NCI-H526 treated with DMSO at 0.1 percent for 48 hours (cell line): ENCODE results near the gene PFKL.
"Not testable (repeated sequence)": the region's sequence is repeated elsewhere in the genome, so short reads cannot be mapped to it uniquely, and the experiment has no call there.

Source experiments
- DNase-seq: peaks from one replicate; lab custom pipeline; 2025; lab: John Stamatoyannopoulos, UW

Gene PFKL

GRCh38 chr21:44295163-44295573, 4.7 kb upstream of the PFKL start:
- no peak for DNase-seq

- DNase-seq, result no peak
Measured at GRCh38 chr21:44295646-44296045, 4.2 kb upstream of the PFKL start.

- DNase-seq, result no peak
Measured at GRCh38 chr21:44296103-44296519, 3.7 kb upstream of the PFKL start.

- no peak for DNase-seq
Measured at GRCh38 chr21:44296916-44297315, 2.9 kb upstream of the PFKL start.

DNA sequence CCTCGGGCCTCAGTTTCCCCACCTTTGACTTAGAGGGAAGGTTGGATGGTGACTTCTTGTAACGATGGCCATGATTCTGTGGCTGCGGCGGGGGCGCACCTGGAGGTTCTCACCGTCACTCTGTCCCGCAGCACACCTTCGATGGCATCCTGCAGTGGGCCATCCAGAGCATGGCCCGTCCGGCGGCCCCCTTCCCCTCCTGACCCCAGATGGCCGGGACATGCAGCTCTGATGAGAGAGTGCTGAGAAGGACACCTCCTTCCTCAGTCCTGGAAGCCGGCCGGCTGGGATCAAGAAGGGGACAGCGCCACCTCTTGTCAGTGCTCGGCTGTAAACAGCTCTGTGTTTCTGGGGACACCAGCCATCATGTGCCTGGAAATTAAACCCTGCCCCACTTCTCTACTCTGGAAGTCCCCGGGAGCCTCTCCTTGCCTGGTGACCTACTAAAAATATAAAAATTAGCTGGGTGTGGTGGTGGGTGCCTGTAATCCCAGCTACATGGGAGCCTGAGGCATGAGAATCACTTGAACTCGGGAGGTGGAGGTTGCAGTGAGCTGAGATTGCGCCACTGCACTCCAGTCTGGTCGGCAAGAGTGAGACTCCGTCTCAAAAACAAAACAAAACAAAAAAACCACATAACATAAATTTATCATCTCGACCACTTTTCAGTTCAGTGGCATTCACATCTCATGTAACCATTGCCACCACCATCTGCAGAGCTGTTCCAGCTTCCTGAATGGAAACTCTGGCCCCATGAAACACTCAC, 2.1 kb upstream of the PFKL start:
- peak; percentile 43 for DNase-seq

GRCh38 chr21:44298301-44298700, 1.6 kb upstream of the PFKL start:
- no peak for DNase-seq

- DNase-seq, result no peak
Measured at GRCh38 chr21:44299085-44299457, 782 bp upstream of the PFKL start.

DNA sequence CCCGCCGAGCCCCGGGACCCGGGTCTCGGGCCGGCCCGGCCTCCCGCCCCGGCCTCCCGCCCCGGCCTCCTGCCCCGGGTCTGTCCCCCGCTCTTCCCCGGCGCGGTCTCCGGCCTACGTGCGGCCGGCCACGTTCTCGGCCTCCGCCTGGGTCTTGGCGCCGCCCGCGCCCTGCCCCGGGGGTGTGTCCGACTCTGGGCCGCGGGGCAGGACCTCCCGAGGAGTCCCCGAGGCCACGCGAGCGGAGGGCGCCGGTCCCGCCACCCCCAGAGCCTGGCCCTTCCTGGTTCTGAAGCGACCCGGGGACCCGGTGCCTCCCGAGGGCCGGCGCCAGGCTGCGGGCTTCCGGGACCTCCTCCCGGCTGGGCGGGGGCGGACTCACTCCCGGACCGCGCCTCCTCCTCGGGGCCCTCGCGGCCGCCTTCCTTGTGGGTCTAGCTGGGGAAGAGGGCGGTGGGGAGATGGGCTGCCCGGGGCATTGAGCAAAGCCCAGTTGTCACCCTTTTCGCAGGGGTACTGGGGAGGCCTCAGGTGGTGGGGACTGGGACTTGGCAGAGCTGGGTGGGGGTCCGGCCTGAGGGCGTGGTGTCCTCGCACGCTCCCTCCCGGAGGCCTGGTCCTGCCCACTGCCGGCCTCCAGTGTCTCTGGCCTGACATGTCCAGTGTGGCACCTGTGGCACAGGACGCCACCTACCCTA, 558 bp downstream of the PFKL start:
- DNase-seq, result no peak

GRCh38 chr21:44301141-44301540, 1.3 kb downstream of the PFKL start:
- no peak for DNase-seq

DNA sequence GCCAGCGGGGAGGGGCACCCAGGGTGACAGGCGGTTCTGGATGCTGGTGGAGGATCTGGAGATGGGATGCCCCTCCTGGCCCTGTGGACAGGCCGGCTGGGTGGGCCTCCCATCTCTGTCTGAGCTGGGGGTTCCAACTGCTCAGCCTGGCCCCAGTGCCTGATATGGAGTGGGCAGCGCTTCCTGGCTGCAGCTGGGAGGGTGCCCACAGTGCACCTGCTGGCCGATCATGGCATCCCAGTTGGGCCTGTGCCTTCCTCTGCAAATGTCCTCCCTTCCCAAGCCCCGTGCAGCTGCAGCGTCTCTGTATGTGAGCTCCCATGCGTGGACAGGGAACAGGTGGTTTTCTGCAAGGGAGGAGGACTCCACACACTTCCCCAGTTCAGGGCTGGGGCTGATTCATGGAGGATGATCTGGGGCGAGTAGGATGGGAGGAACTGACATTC, 2.1 kb downstream of the PFKL start:
- DNase-seq, result no peak

- DNase-seq, result not testable (repeated sequence)
Measured at GRCh38 chr21:44302573-44303401, 2.9 kb downstream of the PFKL start.

DNA sequence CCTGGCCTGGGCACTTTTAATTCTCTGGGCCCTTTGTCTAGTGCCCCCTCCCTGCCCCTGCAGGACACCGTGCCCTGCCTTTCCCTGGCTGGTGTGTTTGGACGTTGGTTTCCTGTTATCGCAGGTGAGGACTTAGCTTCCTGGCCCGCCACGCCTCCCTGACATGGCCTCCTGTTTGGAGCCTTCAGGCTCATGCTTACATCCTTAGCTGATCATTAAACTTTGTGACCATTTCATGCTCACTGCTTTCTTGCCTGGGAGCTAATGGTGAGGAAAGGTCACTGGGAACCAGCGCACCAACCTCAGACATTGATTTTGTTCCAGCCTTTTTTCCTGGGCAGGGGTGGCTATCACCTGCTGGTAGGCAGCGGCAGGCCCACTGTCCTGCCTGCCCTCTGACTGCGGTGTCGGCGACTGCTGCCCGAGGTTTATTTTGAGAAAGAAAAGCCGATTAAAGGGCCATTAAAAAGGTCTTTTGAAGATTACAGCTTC, 3.7 kb downstream of the PFKL start:
- no peak for DNase-seq

DNA sequence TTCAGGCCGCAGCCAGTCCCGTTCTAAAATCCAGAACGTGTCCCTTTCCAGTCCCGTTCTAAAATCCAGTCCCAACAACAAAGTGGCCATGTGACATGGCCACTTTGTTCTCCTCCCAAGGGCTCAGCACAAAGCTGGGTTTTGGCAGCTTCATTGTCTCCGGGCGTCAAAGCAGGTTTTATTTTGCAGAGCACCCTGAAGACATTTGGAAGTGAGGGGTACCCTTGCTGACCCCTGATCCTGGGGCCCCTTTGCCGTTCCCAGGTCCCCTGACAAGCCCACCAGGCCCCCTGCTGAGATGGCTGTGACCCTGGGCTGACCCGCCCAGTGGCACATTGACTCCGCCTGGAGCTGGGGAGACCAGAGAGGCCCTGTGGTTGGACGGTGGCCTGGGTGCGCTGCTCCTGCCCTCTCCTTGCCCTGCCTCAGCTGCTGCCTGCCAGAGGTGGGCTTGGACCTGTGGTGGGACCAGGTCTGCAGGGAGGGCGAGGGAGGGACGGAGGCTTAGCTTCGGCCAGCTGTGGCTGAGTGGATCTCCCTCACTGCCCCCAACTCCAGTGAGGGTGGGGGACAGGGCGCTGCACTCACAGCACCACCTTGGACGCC, 4.3 kb downstream of the PFKL start:
- no peak for DNase-seq

DNA sequence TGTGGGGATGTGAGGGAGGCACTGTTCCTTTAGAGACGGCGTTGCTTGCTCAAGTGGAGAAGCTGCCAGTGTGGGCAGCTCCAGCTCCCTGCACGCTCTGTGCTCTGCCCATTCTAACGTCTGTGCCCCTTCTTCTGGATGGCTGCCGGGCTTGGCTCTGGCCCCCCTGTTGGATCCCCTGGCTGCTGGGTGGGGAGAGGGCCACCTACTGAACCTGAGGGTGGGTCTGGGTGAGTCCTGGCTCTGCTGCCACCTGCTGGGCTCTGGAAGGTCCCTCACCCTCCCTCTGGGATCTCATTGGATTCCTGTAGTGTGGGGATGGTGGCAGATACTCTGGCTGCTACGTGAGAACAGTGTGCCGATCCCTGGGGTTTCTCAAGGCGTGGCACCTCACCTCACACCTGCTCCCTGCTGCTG, 5.0 kb downstream of the PFKL start:
- no peak for DNase-seq

DNA sequence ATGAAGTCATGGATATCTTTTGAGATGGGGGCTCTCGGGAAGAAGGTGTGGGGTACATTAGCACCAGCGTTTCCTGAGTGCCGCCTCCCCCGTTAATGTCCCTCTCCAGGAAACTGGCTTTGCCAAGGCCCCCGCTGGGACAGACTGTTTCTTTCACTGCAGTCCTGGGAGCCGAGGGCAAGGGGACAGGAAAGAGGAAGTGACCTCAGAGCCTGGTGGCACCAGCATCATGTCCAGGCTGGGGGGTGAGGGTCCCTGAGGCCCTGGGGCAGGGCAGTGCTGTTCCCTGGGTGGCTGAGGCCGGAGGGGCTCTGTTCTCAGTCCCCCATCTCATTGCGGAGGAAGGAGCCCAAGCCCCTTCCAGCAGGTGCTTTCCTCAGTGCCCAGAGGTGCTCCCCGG, 5.8 kb downstream of the PFKL start:
- DNase-seq, result no peak

GRCh38 chr21:44306936-44307704, 7.3 kb downstream of the PFKL start:
- no peak for DNase-seq

DNA sequence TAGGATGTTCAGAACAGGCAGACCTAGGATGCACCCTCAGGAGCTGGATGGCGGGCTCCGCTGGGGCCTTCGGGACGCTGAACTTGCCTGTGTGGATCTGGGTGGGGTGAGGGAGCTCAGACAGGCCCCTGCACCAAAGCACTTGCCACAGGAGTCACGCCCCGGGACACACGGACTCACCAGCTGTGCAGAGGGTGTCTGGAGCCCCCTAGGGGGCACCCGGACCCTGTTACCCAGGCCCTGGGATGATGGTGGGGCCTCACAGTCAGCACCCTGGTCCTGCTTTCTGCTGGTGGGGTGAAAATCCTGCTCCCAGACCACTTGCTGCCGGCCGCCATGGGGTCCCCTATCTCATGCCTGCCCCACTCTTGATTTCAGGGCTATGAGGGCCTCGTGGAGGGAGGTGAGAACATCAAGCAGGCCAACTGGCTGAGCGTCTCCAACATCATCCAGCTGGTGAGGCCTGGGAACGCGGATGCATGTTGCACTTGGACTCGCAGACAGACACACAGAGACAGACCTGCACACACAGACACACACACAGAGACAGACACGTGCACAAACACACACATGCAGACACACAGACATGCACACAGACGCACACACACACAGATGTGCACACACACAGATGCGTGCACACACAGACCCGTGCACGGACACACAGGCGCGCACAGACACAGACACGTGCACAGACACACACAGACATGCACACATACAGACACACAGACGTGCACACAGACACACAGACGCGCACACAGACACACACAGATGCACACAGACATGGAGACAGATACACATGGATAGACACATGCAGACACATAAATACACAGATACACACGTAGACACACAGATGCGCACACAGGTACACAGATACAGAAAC, 11.0 kb downstream of the PFKL start:
- no peak for DNase-seq

DNA sequence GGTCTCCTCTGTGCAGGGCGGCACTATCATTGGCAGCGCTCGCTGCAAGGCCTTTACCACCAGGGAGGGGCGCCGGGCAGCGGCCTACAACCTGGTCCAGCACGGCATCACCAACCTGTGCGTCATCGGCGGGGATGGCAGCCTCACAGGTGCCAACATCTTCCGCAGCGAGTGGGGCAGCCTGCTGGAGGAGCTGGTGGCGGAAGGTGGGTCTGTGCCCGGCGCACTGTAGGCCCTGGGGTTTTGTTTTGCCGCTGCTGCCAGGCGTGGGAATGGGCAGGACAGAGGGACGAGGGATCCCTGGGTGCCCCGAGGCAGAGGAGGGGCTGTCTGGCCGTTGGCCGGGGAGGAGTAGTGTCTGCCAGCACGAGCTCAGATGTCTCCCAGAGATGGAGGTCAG, 12.2 kb downstream of the PFKL start:
- no peak for DNase-seq

GRCh38 chr21:44312716-44313115, 12.9 kb downstream of the PFKL start:
- DNase-seq, result no peak

- no peak for DNase-seq
Measured at GRCh38 chr21:44313451-44313850, 13.6 kb downstream of the PFKL start.
